ENCODE results near the gene KRT27. TPM values are rescaled to one million over a fixed set of nuclear protein-coding genes. Genes with fewer than 3 reads are reported as not detected.

KRT27 gene
- total and polyA plus RNA-seq, 9 of the 15 experiments (the other 6 are each of a cell fraction or from before 2014, with no cell fraction given): 0.10 TPM; not detected in 8

DNA sequence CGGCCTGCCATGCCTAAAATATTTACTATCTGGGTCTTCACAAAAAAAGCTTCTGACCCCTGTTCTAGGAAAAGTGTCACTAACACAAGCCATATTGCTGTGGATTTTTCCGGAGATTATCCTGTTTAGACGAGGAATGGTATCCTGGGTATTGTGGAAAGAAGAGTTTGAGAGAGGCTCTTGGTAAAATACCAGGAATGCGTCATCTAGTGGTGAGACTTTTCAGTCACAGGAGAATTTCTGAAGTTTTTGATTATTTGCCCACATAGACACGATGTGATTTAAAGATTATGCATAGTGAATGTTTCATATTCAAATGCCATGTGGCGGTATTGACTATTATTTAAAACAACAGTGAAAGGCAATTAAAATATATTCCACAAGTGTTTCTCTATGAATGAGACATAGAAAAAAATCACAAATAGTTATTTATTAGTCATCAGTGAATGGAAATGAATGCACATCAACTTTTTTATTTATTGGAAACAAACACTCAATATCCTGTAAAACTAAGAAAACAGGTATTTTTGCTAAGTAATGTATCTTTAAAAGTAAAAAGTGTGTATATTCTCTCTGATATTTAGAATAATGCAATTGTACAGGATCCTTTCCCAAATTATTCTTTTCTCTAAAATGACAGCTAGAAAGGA, 9.6 kb upstream of the KRT27 start (continued):
- TF ChIP-seq, protein P1, sequence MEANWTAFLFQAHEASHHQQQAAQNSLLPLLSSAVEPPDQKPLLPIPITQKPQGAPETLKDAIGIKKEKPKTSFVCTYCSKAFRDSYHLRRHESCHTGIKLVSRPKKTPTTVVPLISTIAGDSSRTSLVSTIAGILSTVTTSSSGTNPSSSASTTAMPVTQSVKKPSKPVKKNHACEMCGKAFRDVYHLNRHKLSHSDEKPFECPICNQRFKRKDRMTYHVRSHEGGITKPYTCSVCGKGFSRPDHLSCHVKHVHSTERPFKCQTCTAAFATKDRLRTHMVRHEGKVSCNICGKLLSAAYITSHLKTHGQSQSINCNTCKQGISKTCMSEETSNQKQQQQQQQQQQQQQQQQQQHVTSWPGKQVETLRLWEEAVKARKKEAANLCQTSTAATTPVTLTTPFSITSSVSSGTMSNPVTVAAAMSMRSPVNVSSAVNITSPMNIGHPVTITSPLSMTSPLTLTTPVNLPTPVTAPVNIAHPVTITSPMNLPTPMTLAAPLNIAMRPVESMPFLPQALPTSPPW (CRISPR knock-in tag; IDR thresholded peaks at IDR 0.05): no peak
- TF ChIP-seq RAD21 (CRISPR knock-in tag; conservative IDR thresholded peaks at IDR 0.05 in 1 of 2, IDR thresholded peaks at IDR 0.05 in 1 of 2) (peak; percentile 54 to 80), BRF1 (IDR thresholded peaks at IDR 0.05; ENCODE audit: borderline replicate concordance, extremely low read depth, insufficient read length) (no peak)
- TF ChIP-seq, protein P2, sequence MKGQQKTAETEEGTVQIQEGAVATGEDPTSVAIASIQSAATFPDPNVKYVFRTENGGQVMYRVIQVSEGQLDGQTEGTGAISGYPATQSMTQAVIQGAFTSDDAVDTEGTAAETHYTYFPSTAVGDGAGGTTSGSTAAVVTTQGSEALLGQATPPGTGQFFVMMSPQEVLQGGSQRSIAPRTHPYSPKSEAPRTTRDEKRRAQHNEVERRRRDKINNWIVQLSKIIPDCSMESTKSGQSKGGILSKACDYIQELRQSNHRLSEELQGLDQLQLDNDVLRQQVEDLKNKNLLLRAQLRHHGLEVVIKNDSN (CRISPR knock-in tag; IDR thresholded peaks at IDR 0.05): no peak
- TF ChIP-seq, protein P3, sequence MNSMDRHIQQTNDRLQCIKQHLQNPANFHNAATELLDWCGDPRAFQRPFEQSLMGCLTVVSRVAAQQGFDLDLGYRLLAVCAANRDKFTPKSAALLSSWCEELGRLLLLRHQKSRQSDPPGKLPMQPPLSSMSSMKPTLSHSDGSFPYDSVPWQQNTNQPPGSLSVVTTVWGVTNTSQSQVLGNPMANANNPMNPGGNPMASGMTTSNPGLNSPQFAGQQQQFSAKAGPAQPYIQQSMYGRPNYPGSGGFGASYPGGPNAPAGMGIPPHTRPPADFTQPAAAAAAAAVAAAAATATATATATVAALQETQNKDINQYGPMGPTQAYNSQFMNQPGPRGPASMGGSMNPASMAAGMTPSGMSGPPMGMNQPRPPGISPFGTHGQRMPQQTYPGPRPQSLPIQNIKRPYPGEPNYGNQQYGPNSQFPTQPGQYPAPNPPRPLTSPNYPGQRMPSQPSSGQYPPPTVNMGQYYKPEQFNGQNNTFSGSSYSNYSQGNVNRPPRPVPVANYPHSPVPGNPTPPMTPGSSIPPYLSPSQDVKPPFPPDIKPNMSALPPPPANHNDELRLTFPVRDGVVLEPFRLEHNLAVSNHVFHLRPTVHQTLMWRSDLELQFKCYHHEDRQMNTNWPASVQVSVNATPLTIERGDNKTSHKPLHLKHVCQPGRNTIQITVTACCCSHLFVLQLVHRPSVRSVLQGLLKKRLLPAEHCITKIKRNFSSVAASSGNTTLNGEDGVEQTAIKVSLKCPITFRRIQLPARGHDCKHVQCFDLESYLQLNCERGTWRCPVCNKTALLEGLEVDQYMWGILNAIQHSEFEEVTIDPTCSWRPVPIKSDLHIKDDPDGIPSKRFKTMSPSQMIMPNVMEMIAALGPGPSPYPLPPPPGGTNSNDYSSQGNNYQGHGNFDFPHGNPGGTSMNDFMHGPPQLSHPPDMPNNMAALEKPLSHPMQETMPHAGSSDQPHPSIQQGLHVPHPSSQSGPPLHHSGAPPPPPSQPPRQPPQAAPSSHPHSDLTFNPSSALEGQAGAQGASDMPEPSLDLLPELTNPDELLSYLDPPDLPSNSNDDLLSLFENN (IDR thresholded peaks at IDR 0.05; ENCODE audit: low read depth in 2 of 2, low read length in 2 of 2): no peak

Measured in K562 (cell line).